ENCODE measurements around the gene TROAP. TPM values are rescaled to one million over a fixed set of nuclear protein-coding genes. Genes with fewer than 3 reads are reported as not detected.
A peak's percentile ranks its signal among the peaks of the same experiment; 100 is the strongest.

Gene TROAP
- total RNA-seq, 1 donor from 2014 or later: 4.8 TPM

DNA sequence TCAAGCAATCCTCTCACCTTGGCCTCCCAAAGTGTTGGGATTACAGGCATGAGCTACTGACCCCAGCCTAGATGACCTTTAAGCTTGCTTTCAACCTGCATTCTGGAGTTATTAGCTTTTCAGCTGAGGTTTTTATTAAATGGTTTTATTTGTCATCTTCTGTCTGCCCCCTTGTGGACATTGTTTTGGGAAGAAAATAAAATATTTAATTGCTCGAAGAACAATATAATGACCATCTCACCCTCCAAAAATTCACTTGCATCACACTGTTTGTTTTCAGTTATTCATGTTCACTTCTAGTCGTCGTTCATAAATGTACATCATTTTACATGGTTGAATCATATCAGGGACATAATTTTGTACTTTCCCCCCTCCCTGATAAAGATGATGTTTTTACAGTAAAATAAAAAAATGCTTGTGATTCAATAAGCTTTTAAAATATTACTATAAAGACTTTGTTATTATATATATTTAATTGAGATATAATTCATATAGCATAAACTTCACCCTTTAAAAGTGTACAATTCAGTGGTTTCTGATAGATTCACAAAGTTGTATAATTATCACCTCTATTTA lies 34.1 kb downstream of the TROAP start:
- TF ChIP-seq, protein P1, sequence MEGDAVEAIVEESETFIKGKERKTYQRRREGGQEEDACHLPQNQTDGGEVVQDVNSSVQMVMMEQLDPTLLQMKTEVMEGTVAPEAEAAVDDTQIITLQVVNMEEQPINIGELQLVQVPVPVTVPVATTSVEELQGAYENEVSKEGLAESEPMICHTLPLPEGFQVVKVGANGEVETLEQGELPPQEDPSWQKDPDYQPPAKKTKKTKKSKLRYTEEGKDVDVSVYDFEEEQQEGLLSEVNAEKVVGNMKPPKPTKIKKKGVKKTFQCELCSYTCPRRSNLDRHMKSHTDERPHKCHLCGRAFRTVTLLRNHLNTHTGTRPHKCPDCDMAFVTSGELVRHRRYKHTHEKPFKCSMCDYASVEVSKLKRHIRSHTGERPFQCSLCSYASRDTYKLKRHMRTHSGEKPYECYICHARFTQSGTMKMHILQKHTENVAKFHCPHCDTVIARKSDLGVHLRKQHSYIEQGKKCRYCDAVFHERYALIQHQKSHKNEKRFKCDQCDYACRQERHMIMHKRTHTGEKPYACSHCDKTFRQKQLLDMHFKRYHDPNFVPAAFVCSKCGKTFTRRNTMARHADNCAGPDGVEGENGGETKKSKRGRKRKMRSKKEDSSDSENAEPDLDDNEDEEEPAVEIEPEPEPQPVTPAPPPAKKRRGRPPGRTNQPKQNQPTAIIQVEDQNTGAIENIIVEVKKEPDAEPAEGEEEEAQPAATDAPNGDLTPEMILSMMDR (IDR thresholded peaks at IDR 0.05; ENCODE audit: insufficient read depth, low read length, poor library complexity, severe bottlenecking): peak; percentile 42
- no peaks in the 10 kb centered on the region for H3K36me3 ChIP-seq (ENCODE audit: control insufficient read depth, insufficient read depth, low read length)
- no peak for DNase-seq (ENCODE audit: low read depth)
- H3K4me3 ChIP-seq (ENCODE audit: low read depth, low read length): no peak overlapping the region
- no peaks in the 10 kb centered on the region for H3K27me3 ChIP-seq (ENCODE audit: control insufficient read depth, insufficient read depth, low read length)

DNA sequence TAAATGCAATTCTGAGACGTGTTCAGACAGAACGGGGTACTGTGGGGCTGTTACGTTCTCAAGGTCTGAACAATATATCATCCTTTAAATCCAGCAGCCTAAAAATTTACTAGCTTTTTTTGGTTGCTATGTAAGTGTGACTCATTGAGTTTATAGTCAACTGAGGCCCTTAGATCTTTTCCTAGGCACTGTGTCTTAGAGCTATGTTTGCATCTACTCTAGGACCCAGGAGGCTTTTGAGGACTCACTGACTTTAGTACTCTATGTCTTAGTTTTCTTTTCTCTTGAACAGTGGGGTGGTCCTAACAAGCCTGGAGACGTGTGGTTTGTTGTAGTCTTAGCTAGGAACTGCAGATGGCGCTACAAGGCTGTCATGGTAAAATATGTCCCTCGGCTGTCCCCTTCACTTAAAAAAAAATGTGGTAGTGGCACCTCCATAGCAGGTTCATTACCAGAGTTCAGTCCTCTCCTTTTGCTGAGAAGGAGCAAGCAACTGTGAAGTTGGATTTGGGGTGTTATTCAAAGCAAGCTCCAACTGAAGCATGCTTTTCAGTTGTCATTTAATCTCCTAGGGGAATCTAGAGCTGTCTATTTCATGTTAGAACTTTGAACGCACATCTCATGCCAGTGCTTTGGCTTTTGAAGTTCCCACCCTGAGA lies 35.6 kb downstream of the TROAP start:
- no peak overlapping the region for H3K4me3 ChIP-seq (ENCODE audit: low read depth, low read length)
- TF ChIP-seq, protein P1 (IDR thresholded peaks at IDR 0.05; ENCODE audit: insufficient read depth, low read length, poor library complexity, severe bottlenecking): peak; percentile 77
- DNase-seq (ENCODE audit: low read depth): no peak

DNA sequence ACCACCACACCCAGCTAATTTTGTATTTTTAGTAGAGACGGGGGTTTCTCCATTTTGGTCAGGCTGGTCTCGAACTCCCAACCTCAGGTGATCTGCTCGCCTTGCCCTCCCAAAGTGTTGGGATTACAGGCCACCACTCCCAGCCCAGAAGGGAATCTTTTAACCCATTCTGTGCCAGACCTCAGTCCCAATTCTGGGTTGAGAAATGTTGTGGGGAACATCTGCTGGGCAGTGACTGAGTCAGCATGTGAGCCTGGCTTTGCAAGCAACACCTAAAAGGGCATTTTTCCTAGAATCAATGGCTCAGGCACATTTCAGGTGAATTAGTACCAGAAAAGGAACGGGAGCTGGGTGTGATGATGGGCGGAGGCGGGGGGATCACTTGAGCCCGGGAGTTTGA lies 36.6 kb downstream of the TROAP start:
- Histone ChIP-seq H3K27me3 (ENCODE audit: control insufficient read depth, insufficient read depth, low read length) (no peaks in the 10 kb centered on the region), H3K36me3 (ENCODE audit: control insufficient read depth, insufficient read depth, low read length) (no peaks in the 10 kb centered on the region), H3K4me3 (ENCODE audit: low read depth, low read length) (no peak overlapping the region)
- TF ChIP-seq, protein P1 (IDR thresholded peaks at IDR 0.05; ENCODE audit: insufficient read depth, low read length, poor library complexity, severe bottlenecking): no peak
- no peak for DNase-seq (ENCODE audit: low read depth)

More for the DNA sequence above, 35.6 kb downstream of the TROAP start:
- no peaks in the 10 kb centered on the region for H3K27me3 ChIP-seq (ENCODE audit: control insufficient read depth, insufficient read depth, low read length)
- H3K36me3 ChIP-seq (ENCODE audit: control insufficient read depth, insufficient read depth, low read length): no peaks in the 10 kb centered on the region

DNA sequence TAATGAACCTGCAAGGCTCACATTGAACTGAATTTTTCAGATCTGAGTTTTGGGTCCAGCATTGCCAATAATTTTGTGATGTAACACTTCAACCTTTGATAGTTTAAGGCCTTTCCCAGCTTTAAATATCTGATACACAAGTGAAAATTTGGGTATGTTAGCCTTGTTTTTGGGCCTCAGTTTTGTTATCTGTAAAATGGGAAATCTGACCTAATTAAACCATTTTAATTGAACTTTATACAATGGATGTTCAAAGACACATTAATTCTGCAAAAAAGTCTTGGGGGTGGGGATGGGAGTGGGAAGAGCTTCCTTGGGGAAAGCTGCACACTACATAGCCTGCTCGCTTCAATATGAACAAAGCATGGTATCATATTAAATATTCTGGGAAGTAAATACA lies 39.0 kb downstream of the TROAP start:
- TF ChIP-seq, protein P1 (IDR thresholded peaks at IDR 0.05; ENCODE audit: insufficient read depth, low read length, poor library complexity, severe bottlenecking): no peak
- H3K4me3 ChIP-seq (ENCODE audit: low read depth, low read length): no peak overlapping the region
- H3K27me3 ChIP-seq (ENCODE audit: control insufficient read depth, insufficient read depth, low read length): no peaks in the 10 kb centered on the region
- DNase-seq (ENCODE audit: low read depth): no peak
- no peaks in the 10 kb centered on the region for H3K36me3 ChIP-seq (ENCODE audit: control insufficient read depth, insufficient read depth, low read length)

DNA sequence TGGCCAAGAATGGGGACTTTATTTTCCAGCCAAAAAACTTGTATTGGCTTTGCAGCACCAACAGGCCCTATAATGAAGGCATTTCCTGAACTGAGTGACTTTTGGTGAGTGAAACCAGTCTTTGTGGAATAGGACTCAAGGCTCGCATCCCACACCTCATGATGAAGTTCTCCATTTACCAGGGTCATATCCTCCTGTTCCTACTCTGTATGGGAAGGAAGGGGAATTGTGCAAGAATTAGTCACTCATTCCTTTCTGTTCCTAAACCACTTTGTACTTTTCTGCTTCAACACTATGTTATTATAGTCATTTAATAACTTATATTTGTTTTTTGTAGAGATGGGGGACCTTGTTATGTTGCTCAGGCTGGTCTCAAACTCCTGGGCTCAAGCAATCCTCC lies 41.9 kb downstream of the TROAP start:
- Histone ChIP-seq H3K4me3 (ENCODE audit: low read depth, low read length) (no peak overlapping the region), H3K36me3 (ENCODE audit: control insufficient read depth, insufficient read depth, low read length) (no peaks in the 10 kb centered on the region), H3K27me3 (ENCODE audit: control insufficient read depth, insufficient read depth, low read length) (no peaks in the 10 kb centered on the region)
- DNase-seq (ENCODE audit: low read depth): no peak
- TF ChIP-seq, protein P1 (IDR thresholded peaks at IDR 0.05; ENCODE audit: insufficient read depth, low read length, poor library complexity, severe bottlenecking): no peak

DNA sequence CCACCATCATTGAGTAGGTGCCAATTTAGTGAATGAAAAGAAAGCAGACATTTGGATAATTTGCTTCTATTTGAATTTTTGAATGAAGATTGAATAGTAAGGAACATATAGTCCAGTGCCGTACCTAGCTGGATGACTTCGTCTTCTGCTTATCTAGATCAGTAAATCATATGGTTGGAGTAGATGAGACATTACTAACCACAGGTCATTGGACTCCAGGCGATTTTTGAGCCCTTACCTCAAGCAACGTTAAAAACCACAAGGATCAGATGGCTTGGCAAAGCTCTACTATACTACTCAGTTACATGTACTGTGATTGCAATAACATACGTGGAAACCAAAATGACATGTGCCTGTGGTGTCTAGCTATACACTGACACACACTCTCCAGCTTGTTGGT lies 42.5 kb downstream of the TROAP start:
- Histone ChIP-seq H3K4me3 (ENCODE audit: low read depth, low read length) (no peak overlapping the region), H3K36me3 (ENCODE audit: control insufficient read depth, insufficient read depth, low read length) (no peaks in the 10 kb centered on the region), H3K27me3 (ENCODE audit: control insufficient read depth, insufficient read depth, low read length) (no peaks in the 10 kb centered on the region)
- DNase-seq (ENCODE audit: low read depth): no peak
- TF ChIP-seq, protein P1 (IDR thresholded peaks at IDR 0.05; ENCODE audit: insufficient read depth, low read length, poor library complexity, severe bottlenecking): no peak

Measured in kidney epithelial cell (primary cell).